Liver (tissue), 9 donors: ENCODE data around the gene CNTN5. TPM values are rescaled to one million over a fixed set of nuclear protein-coding genes. Genes with fewer than 3 reads are reported as not detected.

ENCODE experiments used
- DNase-seq: peaks from one replicate; pipeline ENCODE4 v3.0.0-alpha.2; 2017; ENCODE audit warnings: low spot score
- H3K27ac ChIP-seq, 2 donors: one replicate each; pipeline ENCODE4 v1.7.0; 2013; ENCODE audit warnings: inconsistent platforms in 2 of 2, low read length in 2 of 2, control low read depth in 1 of 2, low read depth in 1 of 2, mild to moderate bottlenecking in 1 of 2
- H3K27me3 ChIP-seq, 4 donors: one replicate each; pipeline versions ENCODE4 v1.6.1 to v1.7.0; 2013; ENCODE audit warnings: low read length in 3 of 4, inconsistent platforms in 1 of 4, mild to moderate bottlenecking in 1 of 4, moderate library complexity in 1 of 4; ENCODE audit not compliant: control insufficient read depth in 4 of 4, insufficient read depth in 4 of 4
- H3K36me3 ChIP-seq, 4 donors: one replicate each; pipeline versions ENCODE4 v1.6.1 to v1.7.0; 2013; ENCODE audit warnings: low read length in 3 of 4, mild to moderate bottlenecking in 3 of 4, low read depth in 1 of 4, moderate library complexity in 1 of 4; ENCODE audit not compliant: control insufficient read depth in 4 of 4, insufficient read depth in 3 of 4
- H3K4me1 ChIP-seq, 4 donors: one replicate each; pipeline versions ENCODE4 v1.6.1 to v1.7.0; 2013; ENCODE audit warnings: low read length in 3 of 4, mild to moderate bottlenecking in 3 of 4, moderate library complexity in 1 of 4; ENCODE audit not compliant: control insufficient read depth in 4 of 4, insufficient read depth in 4 of 4
- H3K4me3 ChIP-seq, 3 donors: one replicate each; pipeline versions ENCODE4 v1.6.1 to v1.7.0; 2013; ENCODE audit warnings: low read length in 3 of 3, control low read depth in 1 of 3, low read depth in 1 of 3, mild to moderate bottlenecking in 1 of 3
- H3K9ac ChIP-seq, 2 donors: one replicate each; pipeline ENCODE4 v1.7.0; 2013; ENCODE audit warnings: low read length in 2 of 2, mild to moderate bottlenecking in 2 of 2, moderate library complexity in 2 of 2, control low read depth in 1 of 2, low read depth in 1 of 2
- H3K9me3 ChIP-seq, 4 donors: one replicate each; pipeline versions ENCODE4 v1.6.1 to v1.7.0; 2013; ENCODE audit warnings: low read length in 3 of 4; ENCODE audit not compliant: control insufficient read depth in 4 of 4
- CTCF ChIP-seq: fragments of 150-350 bp; IDR thresholded peaks from 2 replicates; pipeline ENCODE4 v1.5.1; 2017; ENCODE audit warnings: improper control_type of control experiment, low read depth, low read length; ENCODE audit not compliant: missing input control
- EGR1 ChIP-seq, 2 donors: IDR thresholded peaks; 2 replicates each; pipeline ENCODE4 v1.6.1; 2016 to 2018; ENCODE audit warnings: antibody characterized with exemption in 2 of 2, low read depth in 2 of 2
- FOXA1 ChIP-seq: IDR thresholded peaks from 2 replicates; pipeline ENCODE4 v1.6.1; 2016; ENCODE audit warnings: antibody characterized with exemption
- FOXA2 ChIP-seq: IDR thresholded peaks from 2 replicates; pipeline ENCODE4 v1.6.1; 2016; ENCODE audit warnings: antibody characterized with exemption
- GABPA ChIP-seq, 2 donors: IDR thresholded peaks in 1 of 2; conservative IDR thresholded peaks in 1 of 2; 2 replicates each; pipeline ENCODE4 v1.6.1; 2016; ENCODE audit warnings: antibody characterized with exemption in 2 of 2, mild to moderate bottlenecking in 1 of 2, moderate library complexity in 1 of 2
- HNF4A ChIP-seq, 2 donors: conservative IDR thresholded peaks; 2 replicates each; pipeline ENCODE4 v1.6.1; 2016; ENCODE audit warnings: antibody characterized with exemption in 2 of 2, mild to moderate bottlenecking in 2 of 2
- HNF4G ChIP-seq: IDR thresholded peaks from 2 replicates; pipeline ENCODE4 v1.6.1; 2016; ENCODE audit warnings: antibody characterized with exemption
- JUND ChIP-seq, 2 donors: IDR thresholded peaks; 2 replicates each; pipeline ENCODE4 v1.6.1; 2016; ENCODE audit warnings: antibody characterized with exemption in 2 of 2
- NR2F2 ChIP-seq: IDR thresholded peaks from 2 replicates; pipeline ENCODE4 v1.6.1; 2016; ENCODE audit warnings: antibody characterized with exemption
- RAD21 ChIP-seq, 2 donors: IDR thresholded peaks; 2 replicates each; pipeline ENCODE4 v1.6.1; 2016; ENCODE audit warnings: antibody characterized with exemption in 2 of 2, mild to moderate bottlenecking in 2 of 2
- REST ChIP-seq: IDR thresholded peaks from 2 replicates; pipeline ENCODE4 v1.6.1; 2016; ENCODE audit warnings: antibody characterized with exemption, mild to moderate bottlenecking
- SP1 ChIP-seq: IDR thresholded peaks from 2 replicates; pipeline ENCODE4 v1.6.1; 2018; ENCODE audit warnings: antibody characterized with exemption, mild to moderate bottlenecking
- ZBTB33 ChIP-seq: IDR thresholded peaks from 2 replicates; pipeline ENCODE4 v1.6.1; 2016; ENCODE audit warnings: antibody characterized with exemption
- WGBS: extraction: QIAGEN DNeasy Blood & Tissue Kit; methylation state at CpG from one replicate; pipeline ENCODE4 v1.1.7; 2013; 5-methylcytosine and 5-hydroxymethylcytosine counted together
- polyA plus RNA-seq, 2 donors: library from polyadenylated mRNA; stranded (reverse) in 1 of 2; unstranded in 1 of 2; fragments of 200-250 nt in 1 of 2; fragments of >200 nt in 1 of 2; fragmentation: Nextera tagmentation in 1 of 2; extraction: Ambion mirVana in 1 of 2; gene quantifications; one replicate each; pipeline versions ENCODE4 v1.2.1 to v1.2.3, GENCODE V29; 2013 to 2015
- total RNA-seq, 2 donors: library from RNA; depleted of rRNA; stranded (reverse); fragments of >200 nt; gene quantifications; one replicate each; pipeline ENCODE4 v1.2.3, GENCODE V29; 2014
- donor health status: healthy.
- donor health status: healthy.
- donor health status: healthy.
- donor health status: healthy.
- donor health status: healthy.

The CNTN5 gene
- total and polyA plus RNA-seq, 4 donors, result 0.01 to 0.08 (median 0.04) TPM

- Histone ChIP-seq H3K36me3 (no peaks in the 10 kb centered on the region), H3K27me3 (no peaks in the 10 kb centered on the region), H3K4me3 (no peak overlapping the region), H3K9ac (no peak overlapping the region), H3K9me3 (no peaks in the 10 kb centered on the region), H3K4me1 (no peaks in the 10 kb centered on the region), H3K27ac (no peak overlapping the region)
- DNase-seq, result no peak
- no peak for TF ChIP-seq HNF4G
- no peak for TF ChIP-seq CTCF
- TF ChIP-seq RAD21 (IDR thresholded peaks at IDR 0.05), result no peak
- TF ChIP-seq JUND (IDR thresholded peaks at IDR 0.05), result no peak
- TF ChIP-seq NR2F2, result peak; percentile 16
- TF ChIP-seq FOXA1, result no peak
- TF ChIP-seq SP1, result no peak
- 65% methylated on average over 13 of the region's 13 CpGs for WGBS
These were observed 296.2 kb downstream of the CNTN5 start for GRCh38 chr11:99316776-99317520.

GRCh38 chr11:99320769-99321290 is 300.1 kb downstream of the CNTN5 start:
- Histone ChIP-seq H3K36me3 (no peaks in the 10 kb centered on the region), H3K9ac (no peak overlapping the region), H3K27ac (no peak overlapping the region), H3K27me3 (no peaks in the 10 kb centered on the region), H3K9me3 (no peaks in the 10 kb centered on the region), H3K4me1 (no peaks in the 10 kb centered on the region), H3K4me3 (no peak overlapping the region)
- no peak for DNase-seq
- TF ChIP-seq EGR1 (IDR thresholded peaks at IDR 0.05; ENCODE audit: low read depth in 2 of 2) (no peak), HNF4G (no peak)
- WGBS, result 52% methylated on average over 4 of the region's 4 CpGs

- Histone ChIP-seq H3K9me3 (no peaks in the 10 kb centered on the region), H3K4me3 (no peak overlapping the region), H3K27me3 (no peaks in the 10 kb centered on the region), H3K27ac (no peak overlapping the region), H3K36me3 (no peaks in the 10 kb centered on the region), H3K9ac (no peak overlapping the region), H3K4me1 (no peaks in the 10 kb centered on the region)
- no peak for DNase-seq
- 78% methylated on average over 8 of the region's 8 CpGs for WGBS
- no peak for TF ChIP-seq HNF4A (conservative IDR thresholded peaks at IDR 0.05)
- TF ChIP-seq EGR1 (IDR thresholded peaks at IDR 0.05; ENCODE audit: low read depth in 2 of 2), result no peak
- no peak for TF ChIP-seq GABPA (IDR thresholded peaks at IDR 0.05 in 1 of 2, conservative IDR thresholded peaks at IDR 0.05 in 1 of 2)
These were observed 305.1 kb downstream of the CNTN5 start for GRCh38 chr11:99325847-99326246.

- Histone ChIP-seq H3K36me3 (no peaks in the 10 kb centered on the region), H3K27ac (no peak overlapping the region), H3K9me3 (no peaks in the 10 kb centered on the region), H3K4me3 (no peak overlapping the region), H3K9ac (no peak overlapping the region), H3K4me1 (no peaks in the 10 kb centered on the region), H3K27me3 (no peaks in the 10 kb centered on the region)
- no peak for DNase-seq
- WGBS, result 91% methylated on average over 1 of the region's 1 CpG
- no peak for TF ChIP-seq HNF4A (conservative IDR thresholded peaks at IDR 0.05)
- no peak for TF ChIP-seq REST
- TF ChIP-seq JUND (IDR thresholded peaks at IDR 0.05), result no peak
- TF ChIP-seq FOXA2, result no peak
- no peak for TF ChIP-seq EGR1 (IDR thresholded peaks at IDR 0.05; ENCODE audit: low read depth in 2 of 2)
- no peak for TF ChIP-seq ZBTB33
- TF ChIP-seq HNF4G, result no peak
- no peak for TF ChIP-seq RAD21 (IDR thresholded peaks at IDR 0.05)
These were observed 306.3 kb downstream of the CNTN5 start for GRCh38 chr11:99327066-99327465.
